ENCODE results near the gene STRIP1. TPM values are rescaled to one million over a fixed set of nuclear protein-coding genes. Genes with fewer than 3 reads are reported as not detected.

Gene STRIP1
- total and polyA plus RNA-seq, 2 donors from 2014 or later, result 9.5 to 31.1 TPM

DNA sequence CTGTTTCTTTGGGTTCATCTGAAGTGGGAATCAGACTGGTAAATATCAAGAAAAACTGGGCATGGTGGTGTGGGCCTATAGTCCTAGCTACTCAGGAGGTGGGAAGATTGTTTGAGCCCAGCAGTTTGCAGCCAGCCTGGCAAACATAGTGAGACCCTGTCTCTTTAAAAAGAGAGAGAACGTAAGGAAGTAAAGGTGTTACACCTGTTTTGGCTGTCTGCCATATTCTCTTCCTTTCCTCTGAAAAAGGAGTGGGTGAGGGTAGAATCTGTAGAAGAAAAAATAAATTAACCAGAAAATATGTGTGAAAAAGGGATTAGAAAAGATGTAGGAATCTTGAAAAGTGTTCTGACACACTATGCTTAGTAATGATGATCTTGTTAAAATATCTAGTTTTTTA, 29.8 kb upstream of the STRIP1 start:
- no peak for FAIRE-seq
- H3K27me3 ChIP-seq (ENCODE audit: control insufficient read depth, insufficient read depth, low read length), result no peaks in the 10 kb centered on the region
- TF ChIP-seq CTCF (IDR thresholded peaks at IDR 0.05; ENCODE audit: borderline replicate concordance, extremely low read depth, insufficient read depth), result no peak
- no peaks in the 10 kb centered on the region for H3K9me3 ChIP-seq (ENCODE audit: control insufficient read depth in 2 of 3, insufficient read depth in 1 of 3, low read length in 3 of 3)
- peak overlapping the region; percentile 64 to 80 for H3K27ac ChIP-seq (ENCODE audit: low read depth in 2 of 2, low read length in 2 of 2)
- peaks cover 10 to 41% (median 24%) of the 10 kb centered on the region in 3 donors for H3K4me1 ChIP-seq (ENCODE audit: control insufficient read depth in 2 of 3, insufficient read depth in 2 of 3, low read depth in 1 of 3, low read length in 3 of 3)
- H3K4me3 ChIP-seq (ENCODE audit: low read length in 3 of 3), result peak overlapping the region in 2 of 3 donors; percentile 44 to 51
- H3K9ac ChIP-seq (ENCODE audit: low read length in 3 of 3), result peak overlapping the region in 2 of 3 donors; percentile 26 to 41
- peaks cover 2 to 8% (median 4%) of the 10 kb centered on the region in 3 donors for H3K36me3 ChIP-seq (ENCODE audit: control insufficient read depth in 2 of 3, insufficient read depth in 3 of 3, low read length in 3 of 3)
- DNase-seq, result peak in 1 of 5 donors; percentile 36
- intact Hi-C loops (cut with DNase I), result no loop called here

- DNase-seq (no peak), FAIRE-seq (no peak)
- H3K4me1 ChIP-seq (ENCODE audit: control insufficient read depth in 2 of 3, insufficient read depth in 2 of 3, low read depth in 1 of 3, low read length in 3 of 3), result peaks cover 10 to 41% (median 24%) of the 10 kb centered on the region in 3 donors
- no peak for TF ChIP-seq CTCF (IDR thresholded peaks at IDR 0.05; ENCODE audit: borderline replicate concordance, extremely low read depth, insufficient read depth)
- H3K36me3 ChIP-seq (ENCODE audit: control insufficient read depth in 2 of 3, insufficient read depth in 3 of 3, low read length in 3 of 3), result peaks cover 6 to 20% (median 18%) of the 10 kb centered on the region in 3 donors
- no peak overlapping the region for H3K27ac ChIP-seq (ENCODE audit: low read depth in 2 of 2, low read length in 2 of 2)
- peak overlapping the region in 1 of 3 donors; percentile 44 for H3K4me3 ChIP-seq (ENCODE audit: low read length in 3 of 3)
- no peak overlapping the region for H3K9ac ChIP-seq (ENCODE audit: low read length in 3 of 3)
- no peaks in the 10 kb centered on the region for H3K9me3 ChIP-seq (ENCODE audit: control insufficient read depth in 2 of 3, insufficient read depth in 1 of 3, low read length in 3 of 3)
- no peaks in the 10 kb centered on the region for H3K27me3 ChIP-seq (ENCODE audit: control insufficient read depth, insufficient read depth, low read length)
- intact Hi-C loops (cut with DNase I), result no loop called here
Measured at GRCh38 chr1:110005971-110006370, 28.5 kb upstream of the STRIP1 start.

DNA sequence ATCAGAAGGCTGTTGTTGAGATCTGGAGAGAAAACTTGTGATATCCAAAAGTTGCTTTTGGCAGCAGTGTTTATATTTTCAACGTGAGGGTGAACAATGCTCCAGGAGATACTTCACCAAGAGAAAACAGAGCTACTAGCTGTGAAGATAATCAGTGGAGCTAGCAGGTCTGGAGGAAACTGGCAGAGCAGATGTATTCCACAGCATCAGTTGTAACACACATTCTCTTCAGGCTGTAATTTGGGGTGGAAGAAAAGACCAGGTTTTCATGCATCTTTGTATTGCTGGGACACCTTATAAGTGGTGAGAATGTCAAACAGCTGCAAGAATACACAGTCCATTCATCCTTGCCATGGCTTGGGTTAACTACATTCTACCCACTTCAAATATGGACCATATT, 27.9 kb upstream of the STRIP1 start:
- DNase-seq (no peak), FAIRE-seq (no peak)
- Histone ChIP-seq H3K27me3 (ENCODE audit: control insufficient read depth, insufficient read depth, low read length) (no peaks in the 10 kb centered on the region), H3K9me3 (ENCODE audit: control insufficient read depth in 2 of 3, insufficient read depth in 1 of 3, low read length in 3 of 3) (no peaks in the 10 kb centered on the region), H3K36me3 (ENCODE audit: control insufficient read depth in 2 of 3, insufficient read depth in 3 of 3, low read length in 3 of 3) (peaks cover 6 to 26% (median 23%) of the 10 kb centered on the region in 3 donors), H3K27ac (ENCODE audit: low read depth in 2 of 2, low read length in 2 of 2) (no peak overlapping the region), H3K4me1 (ENCODE audit: control insufficient read depth in 2 of 3, insufficient read depth in 2 of 3, low read depth in 1 of 3, low read length in 3 of 3) (peaks cover 10 to 41% (median 24%) of the 10 kb centered on the region in 3 donors), H3K9ac (ENCODE audit: low read length in 3 of 3) (no peak overlapping the region), H3K4me3 (ENCODE audit: low read length in 3 of 3) (no peak overlapping the region)
- no peak for TF ChIP-seq CTCF (IDR thresholded peaks at IDR 0.05; ENCODE audit: borderline replicate concordance, extremely low read depth, insufficient read depth)
- intact Hi-C loops (cut with DNase I), result no loop called here
